Muscle of back (tissue), 10 donors: ENCODE measurements around the gene UBA7. TPM values are rescaled to one million over a fixed set of nuclear protein-coding genes. Genes with fewer than 3 reads are reported as not detected.

Experiments
- polyA plus RNA-seq, 10 donors: library from polyadenylated mRNA; unstranded; fragments of 120-200 nt; gene quantifications; one replicate each; pipeline ENCODE4 v1.2.1, GENCODE V29; 2013; ENCODE audit not compliant: insufficient read length in 10 of 10

UBA7 gene
- polyA plus RNA-seq, 10 donors: 14.2 to 29.2 (median 22.1) TPM

Other genes starting within 250 kb of the UBA7 start
- gene APEH, start 139.6 kb downstream of the UBA7 start, polyA plus RNA-seq: 10 to 100 TPM; 55.5 to 64.8 (median 59.7) TPM
- gene MST1, start 124.5 kb downstream of the UBA7 start, polyA plus RNA-seq: 10 to 100 TPM in 3 of 10 donors, 1 to 10 TPM in 7; 5.0 to 14.2 (median 8.1) TPM
- gene RNF123, start 124.4 kb downstream of the UBA7 start, polyA plus RNA-seq: 10 to 100 TPM; 28.4 to 45.3 (median 41.6) TPM
- gene AMIGO3, start 94.3 kb downstream of the UBA7 start, polyA plus RNA-seq: 1 to 10 TPM; 1.3 to 3.8 (median 2.0) TPM
- 10 to 100 TPM in 7 of 10 donors, 1 to 10 TPM in 3; 8.3 to 15.3 (median 12.0) TPM for gene GMPPB, start 90.0 kb downstream of the UBA7 start, polyA plus RNA-seq
- 10 to 100 TPM; 19.5 to 31.5 (median 23.3) TPM for gene IP6K1, start 27.4 kb downstream of the UBA7 start, polyA plus RNA-seq
- under 1 TPM in 4 of 10 donors, not detected in 6; 0.10 to 0.45 (median 0.19) TPM for gene CDHR4, start 14.1 kb downstream of the UBA7 start, polyA plus RNA-seq
- gene INKA1, start 10.7 kb downstream of the UBA7 start, polyA plus RNA-seq: 10 to 100 TPM in 3 of 10 donors, 1 to 10 TPM in 7; 4.3 to 18.7 (median 7.8) TPM
- 1 to 10 TPM; 3.3 to 6.2 (median 4.8) TPM for gene TRAIP, start 42.6 kb upstream of the UBA7 start, polyA plus RNA-seq
- gene CAMKV, start 56.0 kb upstream of the UBA7 start, polyA plus RNA-seq: under 1 TPM; 0.13 to 0.92 (median 0.30) TPM
- gene MST1R, start 89.9 kb upstream of the UBA7 start, polyA plus RNA-seq: 1 to 10 TPM; 1.3 to 6.1 (median 2.0) TPM
- gene MON1A, start 115.9 kb upstream of the UBA7 start, polyA plus RNA-seq: 1 to 10 TPM; 4.9 to 8.3 (median 6.3) TPM
- gene RBM6, start 126.2 kb upstream of the UBA7 start, polyA plus RNA-seq: 10 to 100 TPM; 50.5 to 97.3 (median 67.6) TPM